AG04449 (cell line): Measurements from ENCODE around the gene LIX1L.
A peak's percentile ranks its signal among the peaks of the same experiment; 100 is the strongest.

ENCODE experiments used
- CTCF ChIA-PET: fragments of 350-600 bp; formaldehyde crosslinking; extraction: SDS; loops from one replicate; lab custom pipeline; 2021; ENCODE audit warnings: antibody characterized with exemption; lab: Yijun Ruan, JAX
- POLR2A ChIA-PET: fragments of 400-600, 350-600 bp; formaldehyde crosslinking; extraction: SDS; loops from one replicate; lab custom pipeline; 2020; ENCODE audit warnings: antibody characterized with exemption, inconsistent platforms; lab: Yijun Ruan, JAX
- DNase-seq: peaks from one replicate; pipeline ENCODE4 v3.0.0-alpha.2; 2010; ENCODE audit warnings: low read depth, low spot score
- H3K4me3 ChIP-seq: 2 replicates; pipeline ENCODE4 v1.5.1; 2011; ENCODE audit warnings: low read depth, mild to moderate bottlenecking, control low read depth, low read length
- TF ChIP-seq, protein P1 (sequence below): IDR thresholded peaks from one replicate; pipeline ENCODE4 v1.5.1; 2011; ENCODE audit warnings: mild to moderate bottlenecking, moderate library complexity, low read length, control low read depth, inconsistent platforms; ENCODE audit not compliant: insufficient read depth; ENCODE audit errors: missing control alignments

LIX1L gene

GRCh38 chr1:145978471-145978853, 20.6 kb upstream of the LIX1L start:
- POLR2A ChIA-PET = interaction anchor here (1.1 to 2.8 kb wide), 4 partner anchors 12 to 28 kb away, joined by 3 to 15 read pairs (median 10); partner anchors contain the start of genes ANKRD34A, LIX1L and POLR3GL
- CTCF ChIA-PET = interaction anchor here (1.3 to 24.4 kb wide), 18 partner anchors 12 to 134 kb away, joined by 3 to 787 read pairs (median 8); partner anchors contain the start of genes ANKRD34A, HJV, ITGA10 and LIX1L
- peak overlapping the region; percentile 31; the same call in 1 of the 2 replicates for H3K4me3 ChIP-seq
- TF ChIP-seq, protein P1, sequence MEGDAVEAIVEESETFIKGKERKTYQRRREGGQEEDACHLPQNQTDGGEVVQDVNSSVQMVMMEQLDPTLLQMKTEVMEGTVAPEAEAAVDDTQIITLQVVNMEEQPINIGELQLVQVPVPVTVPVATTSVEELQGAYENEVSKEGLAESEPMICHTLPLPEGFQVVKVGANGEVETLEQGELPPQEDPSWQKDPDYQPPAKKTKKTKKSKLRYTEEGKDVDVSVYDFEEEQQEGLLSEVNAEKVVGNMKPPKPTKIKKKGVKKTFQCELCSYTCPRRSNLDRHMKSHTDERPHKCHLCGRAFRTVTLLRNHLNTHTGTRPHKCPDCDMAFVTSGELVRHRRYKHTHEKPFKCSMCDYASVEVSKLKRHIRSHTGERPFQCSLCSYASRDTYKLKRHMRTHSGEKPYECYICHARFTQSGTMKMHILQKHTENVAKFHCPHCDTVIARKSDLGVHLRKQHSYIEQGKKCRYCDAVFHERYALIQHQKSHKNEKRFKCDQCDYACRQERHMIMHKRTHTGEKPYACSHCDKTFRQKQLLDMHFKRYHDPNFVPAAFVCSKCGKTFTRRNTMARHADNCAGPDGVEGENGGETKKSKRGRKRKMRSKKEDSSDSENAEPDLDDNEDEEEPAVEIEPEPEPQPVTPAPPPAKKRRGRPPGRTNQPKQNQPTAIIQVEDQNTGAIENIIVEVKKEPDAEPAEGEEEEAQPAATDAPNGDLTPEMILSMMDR = no peak
- no peak for DNase-seq

DNA sequence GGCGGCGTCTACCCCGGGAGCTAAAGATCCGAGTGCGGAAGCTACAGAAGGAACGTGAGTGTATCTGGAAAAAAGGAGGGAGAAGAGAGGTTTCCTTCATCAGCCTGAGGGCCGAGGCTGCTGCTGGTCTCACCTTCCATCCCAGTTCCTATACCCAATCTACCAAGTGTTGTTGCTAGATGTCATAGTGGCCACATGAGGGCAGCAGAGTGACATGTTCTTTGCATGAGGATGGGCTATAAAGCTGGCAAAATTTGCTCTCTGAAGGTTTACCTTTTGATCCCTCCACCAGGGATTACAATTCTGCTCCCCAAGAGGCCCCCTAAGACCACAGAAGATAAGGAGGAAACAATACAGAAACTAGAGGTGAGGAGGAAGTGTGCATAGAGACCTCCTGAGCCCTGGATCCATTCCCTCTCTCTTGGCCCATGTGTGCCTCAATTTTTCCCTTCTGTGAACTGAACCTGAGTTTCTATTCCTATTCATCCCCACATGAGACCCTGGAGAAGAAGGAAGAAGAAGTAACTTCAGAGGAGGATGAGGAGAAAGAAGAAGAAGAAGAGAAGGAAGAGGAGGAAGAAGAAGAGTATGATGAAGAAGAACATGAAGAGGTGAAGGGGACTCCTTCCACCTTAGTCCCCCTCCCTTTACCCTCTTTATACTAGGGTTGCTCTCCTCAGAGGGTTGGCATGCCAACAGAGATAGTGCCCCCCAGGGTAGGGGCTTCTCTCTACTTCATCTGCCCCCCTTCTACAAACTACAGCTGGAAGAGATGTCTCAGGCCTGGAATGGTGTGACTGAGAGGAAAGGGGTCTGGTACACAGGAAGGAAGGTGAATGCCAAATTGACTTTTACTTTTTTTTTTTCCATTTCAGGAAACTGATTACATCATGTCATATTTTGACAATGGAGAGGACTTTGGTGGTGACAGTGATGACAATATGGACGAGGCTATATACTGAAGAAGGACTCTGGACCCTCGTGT, 20.0 kb upstream of the LIX1L start:
- H3K4me3 ChIP-seq = no peak overlapping the region
- CTCF ChIA-PET = interaction anchor here (0.8 to 24.4 kb wide), 28 partner anchors 12 to 231 kb away, joined by 3 to 787 read pairs (median 6); partner anchors contain the start of genes ANKRD34A, HJV, ITGA10 and LIX1L
- TF ChIP-seq, protein P1 = peak; percentile 81
- POLR2A ChIA-PET = interaction anchor here (0.6 to 2.8 kb wide), 4 partner anchors 13 to 60 kb away, joined by 3 to 15 read pairs (median 6); partner anchors contain the start of genes ANKRD34A and POLR3GL
- no peak for DNase-seq

DNA sequence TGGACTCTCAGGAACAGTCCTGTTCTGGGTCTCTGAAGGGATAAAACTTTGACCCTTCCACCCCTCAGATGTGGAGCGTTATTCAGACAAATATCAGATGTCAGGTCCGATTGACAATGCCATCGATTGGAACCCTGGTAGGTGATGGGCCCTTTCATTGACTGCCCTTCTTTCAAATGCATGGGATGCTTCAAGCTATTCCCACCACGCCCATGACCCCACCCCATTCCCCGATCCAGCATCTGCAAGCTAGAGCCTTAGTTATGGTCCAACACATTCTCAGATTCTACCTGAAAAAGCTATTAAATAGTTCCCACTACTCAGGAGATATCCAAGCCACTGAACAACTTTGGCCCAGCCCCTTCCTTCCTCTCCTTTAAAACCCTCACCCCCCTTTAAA, 19.2 kb upstream of the LIX1L start:
- no peak for DNase-seq
- no peak overlapping the region for H3K4me3 ChIP-seq
- ChIA-PET CTCF (interaction anchor here (0.8 to 24.4 kb wide), 26 partner anchors 11 to 230 kb away, joined by 3 to 787 read pairs (median 6); partner anchors contain the start of genes ANKRD34A, HJV, LIX1L and NUDT17), POLR2A (interaction anchor here (0.6 to 1.1 kb wide), 2 partner anchors 30 to 61 kb away, joined by 3 read pairs; no protein-coding TSS in a partner anchor)
- TF ChIP-seq, protein P1 = no peak

DNA sequence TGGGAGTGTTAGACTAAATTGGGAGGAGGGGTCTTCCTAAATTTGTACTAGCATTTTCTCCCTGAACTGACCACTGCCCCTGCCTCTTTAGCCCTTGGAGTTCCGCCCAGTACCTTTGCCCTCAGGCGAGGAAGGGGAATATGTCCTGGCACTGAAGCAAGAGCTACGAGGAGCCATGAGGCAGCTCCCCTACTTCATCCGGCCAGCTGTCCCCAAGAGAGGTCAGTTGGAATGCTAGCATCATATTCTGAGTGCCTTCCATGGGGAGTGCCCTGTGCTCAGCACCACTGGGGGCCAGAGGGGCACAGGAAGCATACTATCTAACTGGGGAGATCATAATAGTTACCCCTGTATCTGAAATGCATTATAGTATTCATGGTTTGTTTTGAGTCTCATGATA, 17.4 kb upstream of the LIX1L start:
- TF ChIP-seq, protein P1 = no peak
- ChIA-PET POLR2A (no interaction called here), CTCF (interaction anchor here (2.9 to 24.4 kb wide), 4 partner anchors 9 to 129 kb away, joined by 14 to 787 read pairs (median 142); partner anchors contain the start of genes ANKRD34A, HJV, NUDT17 and POLR3GL)
- no peak overlapping the region for H3K4me3 ChIP-seq
- DNase-seq = no peak

DNA sequence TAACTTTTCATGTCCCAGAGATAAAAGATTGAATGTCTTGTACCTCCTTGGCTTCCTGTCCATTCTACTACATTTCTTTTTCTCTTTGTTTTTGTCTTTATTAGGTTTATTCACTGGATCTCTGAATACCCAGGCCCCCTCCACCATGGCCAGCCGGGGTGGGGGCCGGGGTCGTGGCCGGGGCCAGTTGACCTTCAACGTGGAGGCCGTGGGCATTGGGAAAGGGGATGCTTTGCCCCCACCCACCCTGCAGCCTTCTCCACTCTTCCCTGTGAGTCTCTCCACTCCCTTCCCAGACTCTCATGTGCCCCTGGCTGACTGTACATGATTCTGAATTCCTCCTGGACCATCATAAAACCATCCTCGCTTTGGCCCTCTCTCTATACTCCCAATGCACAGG, 16.9 kb upstream of the LIX1L start:
- ChIA-PET POLR2A (no interaction called here), CTCF (interaction anchor here (6.6 to 24.4 kb wide), 3 partner anchors 9 to 37 kb away, joined by 130 to 787 read pairs (median 155); partner anchors contain the start of genes ANKRD34A, HJV, POLR3GL and TXNIP)
- TF ChIP-seq, protein P1 = no peak
- H3K4me3 ChIP-seq = no peak overlapping the region
- no peak for DNase-seq
